PFSK-1 (cell line): ENCODE results near the gene SLC6A8.

Experiments
- POLR2AphosphoS5 ChIP-seq: IDR thresholded peaks from 2 replicates; pipeline ENCODE4 v1.6.1; 2012; ENCODE audit warnings: low read depth, mild to moderate bottlenecking, control low read depth, low read length, moderate library complexity
- REST ChIP-seq, 2 experiments: IDR thresholded peaks; 2 replicates each; pipeline versions ENCODE4 v1.6.1 to v1.8.0; 2011 to 2012; ENCODE audit warnings: low read depth in 2 of 2, low read length in 2 of 2, control low read depth in 1 of 2, inconsistent platforms in 1 of 2, mild to moderate bottlenecking in 1 of 2, moderate library complexity in 1 of 2; ENCODE audit not compliant: insufficient read depth in 1 of 2
- SIN3A ChIP-seq: IDR thresholded peaks from 2 replicates; pipeline ENCODE4 v1.6.1; 2012; ENCODE audit warnings: mild to moderate bottlenecking, low read length, moderate library complexity, borderline replicate concordance; ENCODE audit not compliant: insufficient read depth

GRCh38 chrX:153704021-153704526 lies 16.3 kb downstream of the SLC6A8 start:
- TF ChIP-seq SIN3A (no peak), POLR2AphosphoS5 (no peak), REST (IDR thresholded peaks at IDR 0.05; ENCODE audit: insufficient read depth in 1 of 2, low read depth in 2 of 2, low read length in 2 of 2) (no peak)
